Esophagus mucosa (tissue), 1 donor: ENCODE results near the gene GJA4. TPM values are rescaled to one million over a fixed set of nuclear protein-coding genes. Genes with fewer than 3 reads are reported as not detected.
A peak's percentile ranks its signal among the peaks of the same experiment; 100 is the strongest.
"Not testable (repeated sequence)": the region's sequence is repeated elsewhere in the genome, so short reads cannot be mapped to it uniquely, and the experiment has no call there.

Experiments used
- ATAC-seq: fragments of 200-7000 bp; cut with Tn5 transposase; one replicate; pipeline ENCODE4 v1.9.1; 2020
- total RNA-seq: library from RNA; stranded (reverse); gene quantifications from one replicate; pipeline ENCODE4 v1.2.4, GENCODE V29; 2023
- donor health status: DM: yes; HTN: yes; CAD: no.

GJA4 gene
- total RNA-seq, 1 donor from 2014 or later, result 2.0 TPM

DNA sequence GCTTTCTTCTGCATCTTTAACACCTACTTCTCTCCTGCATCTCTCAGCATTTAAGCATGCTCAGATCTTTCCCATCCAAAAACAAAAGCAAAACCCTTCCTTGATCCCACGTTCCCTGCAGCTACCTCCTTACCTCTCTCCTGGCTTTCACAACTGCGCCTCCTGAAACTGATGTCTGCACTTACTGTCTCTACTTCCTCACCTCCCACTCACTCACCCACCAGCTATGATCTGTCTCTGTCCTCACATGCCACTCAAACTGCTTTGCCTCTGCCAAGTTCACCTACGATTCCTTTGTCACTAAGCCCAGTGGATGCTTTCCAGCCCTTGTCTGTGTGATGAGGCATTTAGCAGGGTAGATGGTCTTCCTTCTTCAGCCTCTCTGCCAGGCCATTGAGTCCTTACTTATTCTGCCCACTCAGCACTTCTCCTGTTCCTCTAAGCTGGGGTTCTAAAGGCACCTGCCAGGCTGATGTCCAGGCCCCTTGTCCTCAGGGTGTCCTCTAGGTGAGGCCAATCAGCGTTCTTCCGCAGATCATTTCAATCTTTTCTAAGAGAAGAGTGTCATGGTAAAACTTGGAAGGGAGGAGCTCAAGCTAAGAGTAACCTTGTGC lies 21.8 kb upstream of the GJA4 start:
- no peak for ATAC-seq

DNA sequence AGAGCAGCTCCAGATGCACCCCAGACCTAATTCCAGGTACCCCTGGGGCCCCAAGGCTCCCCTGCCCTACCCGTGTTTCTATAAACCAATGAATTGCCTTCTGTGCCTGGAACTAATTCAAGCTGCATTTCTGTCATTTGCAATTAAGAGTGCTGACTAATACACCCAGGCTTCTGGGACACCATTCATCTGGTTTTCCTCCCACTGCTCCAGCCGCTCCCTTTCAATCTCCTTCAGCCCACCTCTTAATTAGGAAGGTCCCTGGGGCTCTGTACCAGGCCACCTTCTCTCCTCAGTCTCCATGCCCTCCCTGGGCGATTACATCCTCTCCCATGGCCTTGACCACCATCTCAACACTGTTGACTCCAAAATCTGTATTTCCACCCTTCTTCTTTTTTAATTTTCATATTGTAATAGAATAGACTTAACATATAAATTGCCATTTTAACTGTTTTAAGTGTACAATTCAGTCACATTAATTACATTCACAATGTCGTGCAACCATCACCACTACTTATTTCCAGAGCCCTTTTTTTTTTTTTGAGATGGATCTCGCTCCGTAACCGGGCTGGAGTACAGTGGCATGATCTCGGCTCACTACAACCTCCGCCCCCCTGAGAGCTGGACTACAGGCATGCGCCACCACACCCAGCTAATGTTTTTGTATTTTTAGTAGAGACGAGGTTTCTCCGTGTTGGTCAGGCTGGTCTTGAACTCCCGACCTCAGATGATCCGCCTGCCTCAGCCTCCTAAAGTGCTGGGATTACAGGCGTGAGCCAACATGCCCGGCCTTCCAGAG lies 21.0 kb upstream of the GJA4 start:
- ATAC-seq, result peak; percentile 23

GRCh38 chr1:34773114-34773513 lies 19.7 kb upstream of the GJA4 start:
- ATAC-seq, result not testable (repeated sequence)

GRCh38 chr1:34774957-34775356 lies 17.8 kb upstream of the GJA4 start:
- ATAC-seq, result no peak

GRCh38 chr1:34776911-34777310 lies 15.9 kb upstream of the GJA4 start:
- no peak for ATAC-seq

DNA sequence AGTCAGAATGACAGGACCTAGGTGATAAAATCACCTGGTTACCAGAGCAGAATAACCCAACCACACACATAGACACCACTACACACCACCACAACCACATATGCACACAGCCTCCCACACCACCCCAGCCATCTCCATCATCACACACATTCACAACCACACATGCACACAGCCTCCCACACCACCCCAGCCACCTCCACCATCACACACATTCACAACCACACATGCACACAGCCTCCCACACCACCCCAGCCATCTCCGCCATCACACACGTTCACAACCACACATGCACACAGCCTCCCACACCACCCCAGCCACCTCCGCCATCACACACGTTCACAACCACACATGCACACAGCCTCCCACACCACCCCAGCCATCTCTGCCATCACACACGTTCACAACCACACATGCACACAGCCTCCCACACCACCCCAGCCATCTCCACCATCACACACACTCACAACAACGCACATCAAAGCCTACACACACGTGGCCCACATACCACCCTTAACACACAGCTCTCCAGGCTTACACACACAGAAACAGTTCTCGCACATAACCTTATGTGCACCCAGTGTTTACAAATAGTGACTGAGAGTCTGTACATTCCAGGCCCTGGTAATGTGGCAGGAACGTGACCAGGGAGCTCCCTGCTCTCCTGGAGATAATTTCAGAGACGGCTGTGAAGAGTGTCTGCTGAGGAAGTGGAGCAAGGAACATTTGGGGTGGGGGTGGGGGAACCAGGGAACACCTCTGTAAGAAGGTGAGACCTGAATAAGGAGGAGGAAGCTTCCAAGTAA lies 15.1 kb upstream of the GJA4 start:
- ATAC-seq, result no peak

- no peak for ATAC-seq
These were observed 14.4 kb upstream of the GJA4 start for GRCh38 chr1:34778381-34778780.

GRCh38 chr1:34779005-34779404 lies 13.8 kb upstream of the GJA4 start:
- ATAC-seq, result no peak

- peak; percentile 47 for ATAC-seq
These were observed 13.3 kb upstream of the GJA4 start for GRCh38 chr1:34779526-34779925.

DNA sequence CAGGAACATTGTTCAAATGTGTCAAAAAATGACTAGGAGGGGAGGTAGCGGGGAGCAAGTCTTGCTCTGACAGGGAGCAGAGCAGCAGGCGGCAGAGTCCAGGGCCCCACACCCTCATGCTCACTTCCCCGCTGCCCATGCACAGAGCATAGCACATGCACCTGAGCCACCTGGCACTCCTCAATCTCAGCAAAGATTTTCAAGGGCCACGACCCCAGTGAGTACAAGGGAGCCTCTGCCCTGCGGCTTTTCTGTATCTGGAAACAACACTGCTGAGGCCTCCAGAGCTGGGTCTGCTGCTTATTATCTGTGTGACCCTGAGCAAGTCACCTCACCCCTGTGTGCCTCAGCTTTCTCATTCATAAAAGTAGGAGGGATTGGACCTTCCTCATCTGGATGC lies 12.8 kb upstream of the GJA4 start:
- no peak for ATAC-seq

DNA sequence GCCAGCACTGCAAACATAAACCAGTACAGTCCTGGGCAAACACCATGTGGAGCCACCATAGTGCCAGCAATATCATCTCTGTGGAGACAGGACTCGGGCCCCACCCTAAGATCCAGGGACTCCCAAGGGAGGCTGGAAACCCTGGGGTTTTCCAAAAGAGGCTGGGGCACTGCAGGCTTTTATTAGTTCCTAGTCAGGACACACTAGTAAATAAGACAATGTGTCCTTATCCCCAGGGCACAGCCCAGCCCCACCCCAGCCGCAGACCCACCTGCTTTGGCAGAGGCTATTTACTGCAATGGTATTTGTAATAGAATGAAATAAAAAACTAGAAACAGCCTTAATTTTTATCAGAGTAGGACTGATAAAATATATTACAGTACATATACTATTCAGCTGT lies 12.3 kb upstream of the GJA4 start:
- ATAC-seq, result no peak

- ATAC-seq, result peak; percentile 49
These were observed 11.5 kb upstream of the GJA4 start, which contains the start of gene GJB3 for GRCh38 chr1:34781071-34781843. Gene GJB3, plus strand, starts transcription at chr1:34781214. Its CDS starts 3,549 bp downstream, at chr1:34784763.

GRCh38 chr1:34781844-34782391 lies 10.9 kb upstream of the GJA4 start:
- peak; percentile 70 for ATAC-seq

GRCh38 chr1:34784751-34785221 lies 8.0 kb upstream of the GJA4 start:
- ATAC-seq, result no peak

DNA sequence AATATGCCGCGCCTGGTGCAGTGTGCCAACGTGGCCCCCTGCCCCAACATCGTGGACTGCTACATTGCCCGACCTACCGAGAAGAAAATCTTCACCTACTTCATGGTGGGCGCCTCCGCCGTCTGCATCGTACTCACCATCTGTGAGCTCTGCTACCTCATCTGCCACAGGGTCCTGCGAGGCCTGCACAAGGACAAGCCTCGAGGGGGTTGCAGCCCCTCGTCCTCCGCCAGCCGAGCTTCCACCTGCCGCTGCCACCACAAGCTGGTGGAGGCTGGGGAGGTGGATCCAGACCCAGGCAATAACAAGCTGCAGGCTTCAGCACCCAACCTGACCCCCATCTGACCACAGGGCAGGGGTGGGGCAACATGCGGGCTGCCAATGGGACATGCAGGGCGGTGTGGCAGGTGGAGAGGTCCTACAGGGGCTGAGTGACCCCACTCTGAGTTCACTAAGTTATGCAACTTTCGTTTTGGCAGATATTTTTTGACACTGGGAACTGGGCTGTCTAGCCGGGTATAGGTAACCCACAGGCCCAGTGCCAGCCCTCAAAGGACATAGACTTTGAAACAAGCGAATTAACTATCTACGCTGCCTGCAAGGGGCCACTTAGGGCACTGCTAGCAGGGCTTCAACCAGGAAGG lies 7.4 kb upstream of the GJA4 start:
- ATAC-seq, result no peak

GRCh38 chr1:34785875-34786470 lies 6.8 kb upstream of the GJA4 start:
- no peak for ATAC-seq

GRCh38 chr1:34786521-34787325 lies 6.1 kb upstream of the GJA4 start:
- peak; percentile 63 for ATAC-seq

DNA sequence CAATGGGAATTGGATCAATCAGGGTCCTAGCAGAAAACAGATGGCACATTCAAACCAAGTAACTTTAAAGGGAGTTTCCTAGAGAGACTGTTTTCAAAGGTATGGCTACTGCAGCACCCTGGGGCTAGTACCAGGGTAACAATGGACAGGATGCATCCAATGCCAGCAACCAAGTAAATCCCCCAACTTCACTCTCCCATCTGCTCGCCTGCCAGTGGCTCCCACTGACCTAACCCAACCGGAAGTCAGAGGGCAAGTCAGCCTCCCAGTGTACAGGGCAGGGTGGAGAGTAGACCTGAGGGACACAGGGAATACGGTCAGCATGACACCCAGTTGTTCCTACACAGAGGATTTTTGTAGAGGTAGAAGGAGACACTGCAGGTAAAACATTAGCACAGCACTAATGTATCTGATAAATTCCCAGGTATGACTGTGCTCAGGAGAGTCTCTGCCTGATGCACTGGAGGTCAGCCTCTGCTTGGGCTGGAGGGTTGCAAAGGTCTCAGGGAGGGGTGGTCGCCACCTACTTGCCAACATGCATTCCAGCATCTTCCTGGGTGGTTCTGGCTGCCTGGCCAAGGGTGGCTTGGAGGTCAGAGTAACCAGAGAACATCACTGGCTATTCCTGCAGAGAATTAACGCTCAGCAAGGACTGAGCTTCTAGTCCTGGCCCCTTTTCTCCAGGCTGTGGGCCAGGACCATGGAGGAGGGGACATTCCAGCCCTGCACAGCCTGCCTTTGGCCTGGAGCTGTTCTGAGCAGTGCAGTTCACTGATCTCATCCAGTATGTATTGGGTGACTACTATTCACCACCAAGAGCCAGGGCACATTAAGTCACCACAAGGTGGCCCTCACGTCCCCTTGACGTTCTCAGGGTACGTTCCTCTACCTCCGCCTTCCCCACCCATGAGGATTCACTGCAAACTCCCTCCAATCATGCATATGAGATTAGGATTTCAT lies 5.1 kb upstream of the GJA4 start:
- no peak for ATAC-seq

DNA sequence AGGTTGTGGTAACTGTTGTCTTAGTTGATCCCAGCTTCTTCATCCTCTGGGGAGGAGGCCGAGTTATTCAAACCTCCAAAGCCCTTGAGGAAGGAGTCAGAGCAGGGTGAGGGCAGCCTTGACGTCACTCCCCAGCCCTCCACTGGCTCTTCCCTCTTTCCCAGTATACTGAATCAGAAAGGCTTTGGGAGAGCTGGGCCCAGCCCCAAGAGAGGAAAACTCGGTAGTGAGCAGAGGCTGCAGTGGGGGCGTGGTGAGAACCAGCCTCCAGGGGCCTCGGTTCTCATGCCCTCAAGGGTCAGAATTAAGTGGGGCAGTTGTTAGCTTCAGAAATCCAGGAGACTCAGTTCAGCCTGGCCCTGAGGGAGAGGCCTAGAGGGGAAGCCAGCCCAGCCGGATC lies 1.8 kb upstream of the GJA4 start:
- no peak for ATAC-seq
